HUES6 (cell line): ENCODE measurements around the gene GPR141.
"Not testable (repeated sequence)": the region's sequence is repeated elsewhere in the genome, so short reads cannot be mapped to it uniquely, and the experiment has no call there.

Experiments
- H3K27ac ChIP-seq: 2 replicates; pipeline ENCODE4 v1.7.0; 2013; ENCODE audit warnings: low read depth, mild to moderate bottlenecking, low read length, inconsistent platforms
- H3K27me3 ChIP-seq: 2 replicates; pipeline ENCODE4 v1.6.1; 2013; ENCODE audit warnings: low read length; ENCODE audit not compliant: control insufficient read depth, insufficient read depth
- H3K36me3 ChIP-seq: 2 replicates; pipeline ENCODE4 v1.6.1; 2013; ENCODE audit warnings: low read length; ENCODE audit not compliant: control insufficient read depth, insufficient read depth
- H3K4me1 ChIP-seq: 2 replicates; pipeline ENCODE4 v1.6.1; 2013; ENCODE audit warnings: low read length; ENCODE audit not compliant: control insufficient read depth, insufficient read depth
- H3K4me3 ChIP-seq: 2 replicates; pipeline ENCODE4 v1.5.1; 2013; ENCODE audit warnings: low read depth, low read length
- H3K9ac ChIP-seq: one replicate; pipeline ENCODE4 v1.6.1; 2013; ENCODE audit warnings: mild to moderate bottlenecking, low read length
- H3K9me3 ChIP-seq: 2 replicates; pipeline ENCODE4 v1.6.1; 2013; ENCODE audit warnings: low read depth, low read length; ENCODE audit not compliant: control insufficient read depth, insufficient read depth

The GPR141 gene

DNA sequence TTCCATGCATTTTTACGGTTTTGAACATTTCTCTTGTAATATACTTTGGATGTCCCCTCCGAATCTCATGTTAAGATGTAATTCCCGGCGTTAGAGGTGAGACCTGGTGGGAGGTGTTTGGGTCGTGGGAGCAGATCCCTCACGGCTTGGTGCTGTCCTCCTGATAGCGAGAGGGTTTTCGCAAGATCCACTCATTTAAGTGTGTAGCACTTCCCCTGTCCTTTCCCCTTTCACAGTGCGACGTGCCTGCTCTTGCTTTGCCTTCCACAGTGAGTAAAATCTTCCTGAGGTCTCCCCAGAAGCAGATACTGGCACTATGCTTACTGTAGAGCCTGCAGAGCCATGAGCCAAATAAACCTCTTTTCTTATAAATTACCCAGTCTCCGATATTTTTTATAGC, 6.6 kb downstream of the GPR141 start:
- Histone ChIP-seq H3K9ac (no peak overlapping the region), H3K4me3 (no peak overlapping the region)

DNA sequence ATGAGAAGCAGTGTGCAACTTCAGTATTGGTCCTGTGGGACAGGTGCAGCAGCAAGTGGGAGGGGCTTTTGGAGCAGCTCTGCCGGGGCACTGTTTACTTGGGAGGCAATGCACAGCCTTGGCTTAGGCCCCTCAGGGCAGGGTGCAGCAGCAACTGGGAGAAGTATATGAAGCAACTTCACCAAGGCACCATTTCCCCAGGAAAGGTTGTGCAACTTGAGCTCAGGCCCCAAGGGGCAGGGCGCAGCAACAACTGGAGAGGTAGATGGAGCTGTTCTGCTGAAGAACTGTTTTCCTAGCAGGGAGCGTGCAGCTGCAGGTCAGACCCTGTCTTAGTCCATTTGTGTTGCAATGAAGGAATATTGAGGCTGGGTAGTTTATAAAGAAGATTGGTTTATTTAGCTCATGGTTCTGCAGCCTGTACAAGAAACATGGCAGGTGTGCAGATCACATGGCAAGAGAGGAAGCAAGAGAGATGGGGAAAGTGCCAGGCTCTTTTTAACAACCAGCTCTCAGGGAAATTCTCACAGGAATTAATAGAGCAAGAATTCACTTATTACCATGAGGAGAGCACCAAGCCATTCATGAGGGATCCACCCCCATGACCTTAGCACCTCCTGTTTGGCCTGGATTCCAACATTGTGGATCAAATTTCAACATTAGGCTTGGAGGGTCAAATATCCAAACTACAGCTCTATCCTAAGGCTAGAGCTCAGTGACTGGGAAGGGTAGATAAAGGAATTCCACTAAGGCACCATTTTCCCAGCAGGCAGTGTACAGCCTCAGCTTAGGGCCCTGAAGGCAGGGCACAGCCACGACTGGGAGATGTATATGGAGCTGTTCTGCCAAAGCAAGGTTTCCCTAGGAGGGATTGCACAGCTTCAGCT, 10.9 kb downstream of the GPR141 start:
- no peak overlapping the region for H3K4me3 ChIP-seq

More for the DNA sequence above, 6.6 kb downstream of the GPR141 start:
- no peaks in the 10 kb centered on the region for H3K36me3 ChIP-seq
- H3K27me3 ChIP-seq = no peaks in the 10 kb centered on the region
- H3K9me3 ChIP-seq = no peaks in the 10 kb centered on the region
- H3K27ac ChIP-seq = no peak overlapping the region
- H3K4me1 ChIP-seq = peaks cover 13% of the 10 kb centered on the region

DNA sequence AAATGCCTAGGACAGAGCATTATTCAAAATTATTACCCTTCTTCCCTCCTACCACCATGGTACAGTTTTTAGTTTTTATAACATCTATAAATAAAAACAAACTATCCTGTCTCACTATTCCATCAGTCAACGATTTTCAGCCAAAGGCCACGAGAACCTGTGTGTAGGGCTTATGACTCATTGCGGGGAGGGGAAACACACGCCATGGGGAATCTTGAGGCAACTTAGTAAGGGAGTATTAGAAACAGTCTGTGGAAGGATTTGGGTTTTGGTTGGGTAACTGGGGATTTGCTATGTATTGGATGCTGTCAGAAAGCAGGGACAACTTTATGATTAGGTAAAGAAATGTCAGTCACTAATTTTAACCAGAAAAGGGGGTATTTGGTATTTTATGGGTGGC, 14.7 kb downstream of the GPR141 start:
- H3K9ac ChIP-seq = no peak overlapping the region
- H3K36me3 ChIP-seq = no peaks in the 10 kb centered on the region
- H3K4me1 ChIP-seq = peaks cover 28% of the 10 kb centered on the region
- H3K27me3 ChIP-seq = no peaks in the 10 kb centered on the region
- no peaks in the 10 kb centered on the region for H3K9me3 ChIP-seq
- no peak overlapping the region for H3K4me3 ChIP-seq
- no peak overlapping the region for H3K27ac ChIP-seq

More for the DNA sequence above, 10.9 kb downstream of the GPR141 start:
- Histone ChIP-seq H3K36me3 (no peaks in the 10 kb centered on the region), H3K4me1 (peaks cover 16% of the 10 kb centered on the region), H3K27me3 (no peaks in the 10 kb centered on the region), H3K9me3 (no peaks in the 10 kb centered on the region), H3K27ac (no peak overlapping the region), H3K9ac (no peak overlapping the region)

DNA sequence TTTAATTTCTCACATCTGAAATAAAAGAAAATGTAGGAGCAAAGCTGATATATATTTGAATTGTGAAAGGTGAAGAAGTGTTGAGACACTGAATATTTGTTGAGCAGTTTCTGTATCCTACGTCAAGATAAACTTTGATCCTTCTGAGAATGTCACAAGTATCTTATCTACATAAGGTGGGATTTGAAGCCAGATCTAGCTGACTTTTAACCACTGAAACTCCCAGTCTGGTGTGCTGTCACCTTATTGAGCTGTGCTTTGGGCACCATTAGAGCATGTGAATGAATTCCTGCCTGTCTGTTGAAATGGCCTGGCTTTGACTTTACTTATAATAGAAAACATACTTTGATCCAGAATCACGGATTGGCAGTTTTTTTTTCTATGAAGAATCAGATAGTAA, 15.2 kb downstream of the GPR141 start:
- Histone ChIP-seq H3K27me3 (no peaks in the 10 kb centered on the region), H3K36me3 (no peaks in the 10 kb centered on the region), H3K9me3 (no peaks in the 10 kb centered on the region), H3K27ac (no peak overlapping the region), H3K9ac (no peak overlapping the region), H3K4me3 (no peak overlapping the region), H3K4me1 (peaks cover 31% of the 10 kb centered on the region)

DNA sequence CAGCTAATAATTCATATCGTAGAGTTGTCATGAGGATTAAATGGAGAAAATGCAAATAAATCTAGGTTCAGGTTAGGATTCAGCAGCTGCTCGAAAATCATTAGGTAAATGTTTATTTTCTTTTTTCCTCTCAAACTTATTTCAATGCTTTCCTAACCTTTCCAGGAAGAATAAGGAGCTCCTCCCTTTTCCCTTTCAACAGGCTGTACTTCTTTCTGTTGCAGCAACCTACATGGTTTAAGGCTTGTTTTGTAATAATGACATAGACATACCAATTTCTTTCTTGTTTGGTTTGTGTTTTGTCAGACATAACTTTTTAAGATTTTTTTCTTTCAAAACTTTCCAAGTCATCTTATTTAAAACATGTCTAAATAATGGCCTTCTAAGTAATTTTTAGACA, 18.2 kb downstream of the GPR141 start:
- H3K4me1 ChIP-seq = peaks cover 34% of the 10 kb centered on the region
- H3K27me3 ChIP-seq = no peaks in the 10 kb centered on the region
- no peak overlapping the region for H3K27ac ChIP-seq
- no peaks in the 10 kb centered on the region for H3K9me3 ChIP-seq
- H3K4me3 ChIP-seq = no peak overlapping the region
- H3K36me3 ChIP-seq = no peaks in the 10 kb centered on the region
- H3K9ac ChIP-seq = no peak overlapping the region

DNA sequence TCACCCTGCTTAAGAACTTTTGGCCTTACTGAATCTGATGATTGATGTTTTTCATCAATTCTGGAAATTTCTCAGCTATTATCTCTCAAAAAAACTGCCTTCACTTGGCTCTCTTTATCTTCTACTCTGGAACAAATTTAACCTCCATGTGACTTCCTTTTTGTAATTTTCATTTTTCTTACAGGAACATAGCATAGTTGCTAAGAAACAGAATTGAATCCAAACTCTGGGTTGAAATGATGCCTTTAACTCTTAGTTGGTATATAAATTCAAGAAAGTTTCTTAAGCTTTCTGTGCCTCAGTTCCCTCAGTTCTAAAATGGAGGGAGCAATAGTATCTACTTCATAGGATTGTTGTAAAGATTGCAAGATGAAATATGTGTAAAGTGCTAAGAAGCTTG, 19.8 kb downstream of the GPR141 start:
- Histone ChIP-seq H3K36me3 (no peaks in the 10 kb centered on the region), H3K9ac (no peak overlapping the region), H3K4me3 (no peak overlapping the region), H3K27me3 (no peaks in the 10 kb centered on the region), H3K27ac (peak overlapping the region; percentile 14; the same call in 1 of the 2 replicates), H3K4me1 (peaks cover 38% of the 10 kb centered on the region), H3K9me3 (no peaks in the 10 kb centered on the region)

DNA sequence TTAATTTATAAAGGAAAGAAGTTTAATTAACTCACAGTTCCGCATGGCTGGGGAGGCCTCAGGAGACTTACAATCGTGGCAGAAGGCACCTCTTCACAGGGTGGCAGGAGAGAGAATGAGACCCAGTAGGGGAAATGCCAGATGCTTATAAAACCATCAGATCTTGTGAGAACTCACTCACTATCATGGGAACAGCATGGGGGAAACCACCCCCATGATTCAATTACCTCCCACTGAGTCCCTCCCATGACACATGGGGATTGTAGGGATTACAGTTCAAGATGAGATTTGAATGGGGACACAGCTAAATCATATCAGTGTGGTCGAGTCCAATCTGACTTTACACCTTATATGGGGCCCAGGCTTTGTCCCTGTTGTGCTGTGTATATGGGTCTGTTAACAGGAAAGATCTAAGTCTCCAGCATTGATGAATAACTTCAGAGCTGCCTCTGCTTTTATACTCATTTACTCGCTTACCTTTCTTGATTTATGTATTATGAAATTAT, 20.8 kb downstream of the GPR141 start:
- not testable (repeated sequence) for H3K4me3 ChIP-seq, H3K27ac ChIP-seq, H3K27me3 ChIP-seq, H3K9me3 ChIP-seq, H3K36me3 ChIP-seq, H3K9ac ChIP-seq
- peaks cover 38% of the 10 kb centered on the region for H3K4me1 ChIP-seq

DNA sequence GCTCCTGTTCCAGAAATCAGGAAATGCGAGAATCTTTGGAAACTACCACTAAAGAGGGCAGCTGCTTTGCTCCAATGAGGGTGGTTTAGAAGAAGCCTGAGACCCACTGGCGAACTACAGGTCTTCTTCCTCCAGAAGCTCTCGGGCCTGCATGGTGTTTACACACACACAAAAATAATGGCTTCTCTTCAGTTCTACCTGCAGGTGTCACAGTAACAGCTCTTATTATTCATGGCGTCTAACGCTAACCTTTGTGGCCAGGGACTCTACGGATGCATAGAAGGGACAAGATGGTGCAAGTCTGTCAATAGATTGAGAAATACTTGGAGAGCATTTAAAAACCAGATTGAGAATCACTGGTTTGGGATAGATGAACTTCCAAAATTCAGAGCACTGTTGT, 22.4 kb downstream of the GPR141 start:
- no peaks in the 10 kb centered on the region for H3K36me3 ChIP-seq
- no peaks in the 10 kb centered on the region for H3K9me3 ChIP-seq
- peaks cover 38% of the 10 kb centered on the region for H3K4me1 ChIP-seq
- H3K27ac ChIP-seq = no peak overlapping the region
- no peak overlapping the region for H3K9ac ChIP-seq
- H3K27me3 ChIP-seq = no peaks in the 10 kb centered on the region
- H3K4me3 ChIP-seq = no peak overlapping the region

DNA sequence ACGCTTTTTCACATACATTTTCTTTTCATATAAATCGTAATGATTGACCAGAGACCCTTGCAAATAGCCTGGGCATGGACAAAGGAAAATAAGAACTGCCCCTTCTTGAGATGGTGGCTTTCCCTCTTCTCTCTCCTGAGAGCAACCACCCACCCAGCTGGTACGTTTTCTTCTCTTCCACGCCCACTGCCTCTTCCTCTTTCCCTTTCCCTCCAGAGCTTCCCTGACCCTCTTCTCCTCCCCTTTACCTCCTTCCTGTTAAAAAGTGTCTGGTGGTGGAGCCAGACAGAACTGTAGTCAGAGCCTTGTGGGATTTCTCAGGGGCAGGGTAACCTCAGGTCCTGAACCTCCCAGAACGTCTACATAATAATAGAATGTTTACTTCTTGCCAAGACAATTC, 23.2 kb downstream of the GPR141 start:
- no peaks in the 10 kb centered on the region for H3K9me3 ChIP-seq
- no peak overlapping the region for H3K9ac ChIP-seq
- no peak overlapping the region for H3K4me3 ChIP-seq
- H3K36me3 ChIP-seq = no peaks in the 10 kb centered on the region
- H3K4me1 ChIP-seq = peaks cover 34% of the 10 kb centered on the region
- no peaks in the 10 kb centered on the region for H3K27me3 ChIP-seq
- H3K27ac ChIP-seq = no peak overlapping the region

GRCh38 chr7:37707754-37708485, 24.4 kb downstream of the GPR141 start:
- Histone ChIP-seq H3K4me1 (peaks cover 29% of the 10 kb centered on the region), H3K36me3 (no peaks in the 10 kb centered on the region), H3K27me3 (no peaks in the 10 kb centered on the region), H3K27ac (no peak overlapping the region), H3K9me3 (no peaks in the 10 kb centered on the region), H3K4me3 (no peak overlapping the region), H3K9ac (no peak overlapping the region)
